Suprapubic skin (tissue), 4 donors: Measurements from ENCODE around the gene GALNT9. TPM values are rescaled to one million over a fixed set of nuclear protein-coding genes. Genes with fewer than 3 reads are reported as not detected.

Source experiments
- DNase-seq, 2 donors: peaks; one replicate each; pipeline ENCODE4 v3.0.0-alpha.2; 2019; ENCODE audit warnings: low spot score in 2 of 2
- H3K27ac ChIP-seq: fragments of 200-600 bp; sonication (generic); one replicate; pipeline ENCODE4 v1.5.1; 2019
- H3K27me3 ChIP-seq: fragments of 200-600 bp; sonication (generic); one replicate; pipeline ENCODE4 v1.5.1; 2019
- H3K36me3 ChIP-seq: fragments of 200-600 bp; sonication (generic); one replicate; pipeline ENCODE4 v1.5.1; 2019
- H3K4me1 ChIP-seq: fragments of 200-600 bp; sonication (generic); one replicate; pipeline ENCODE4 v1.5.1; 2019
- H3K4me3 ChIP-seq: fragments of 200-600 bp; sonication (generic); one replicate; pipeline ENCODE4 v1.5.1; 2019; ENCODE audit warnings: mild to moderate bottlenecking
- H3K9me3 ChIP-seq: fragments of 200-600 bp; sonication (generic); one replicate; pipeline ENCODE4 v1.5.1; 2019
- EP300 ChIP-seq: sonication (generic); formaldehyde crosslinking; IDR thresholded peaks from one replicate; pipeline ENCODE4 v1.6.1; 2017; ENCODE audit warnings: antibody characterized with exemption
- POLR2A ChIP-seq, 2 donors: fragments of 450-650 bp; IDR thresholded peaks; one replicate each; pipeline ENCODE4 v1.6.1; 2017; ENCODE audit warnings: antibody characterized with exemption in 2 of 2, mild to moderate bottlenecking in 2 of 2, moderate library complexity in 2 of 2
- POLR2AphosphoS5 ChIP-seq, 3 donors: sonication (generic); formaldehyde crosslinking; IDR thresholded peaks; one replicate each; pipeline ENCODE4 v1.6.1; 2017; ENCODE audit warnings: antibody characterized with exemption in 3 of 3
- WGBS: methylation state at CpG from one replicate; pipeline ENCODE4 v1.1.5; 2018; 5-methylcytosine and 5-hydroxymethylcytosine counted together
- total RNA-seq, 4 donors: library from RNA; depleted of rRNA; stranded (reverse); fragments of >200 nt; gene quantifications; one replicate each; pipeline ENCODE4 v1.1.0, GENCODE V29; 2016
- TF ChIP-seq, protein P1 (sequence below), 2 donors: fragments of 200-600 bp in 1 of 2; fragments of 450-650 bp in 1 of 2; sonication (generic) in 1 of 2; IDR thresholded peaks; one replicate each; pipeline ENCODE4 v1.5.1; 2016 to 2019; ENCODE audit warnings: antibody characterized with exemption in 2 of 2, mild to moderate bottlenecking in 1 of 2, moderate library complexity in 1 of 2

Gene GALNT9
- total RNA-seq, 4 donors from 2014 or later: not detected

DNA sequence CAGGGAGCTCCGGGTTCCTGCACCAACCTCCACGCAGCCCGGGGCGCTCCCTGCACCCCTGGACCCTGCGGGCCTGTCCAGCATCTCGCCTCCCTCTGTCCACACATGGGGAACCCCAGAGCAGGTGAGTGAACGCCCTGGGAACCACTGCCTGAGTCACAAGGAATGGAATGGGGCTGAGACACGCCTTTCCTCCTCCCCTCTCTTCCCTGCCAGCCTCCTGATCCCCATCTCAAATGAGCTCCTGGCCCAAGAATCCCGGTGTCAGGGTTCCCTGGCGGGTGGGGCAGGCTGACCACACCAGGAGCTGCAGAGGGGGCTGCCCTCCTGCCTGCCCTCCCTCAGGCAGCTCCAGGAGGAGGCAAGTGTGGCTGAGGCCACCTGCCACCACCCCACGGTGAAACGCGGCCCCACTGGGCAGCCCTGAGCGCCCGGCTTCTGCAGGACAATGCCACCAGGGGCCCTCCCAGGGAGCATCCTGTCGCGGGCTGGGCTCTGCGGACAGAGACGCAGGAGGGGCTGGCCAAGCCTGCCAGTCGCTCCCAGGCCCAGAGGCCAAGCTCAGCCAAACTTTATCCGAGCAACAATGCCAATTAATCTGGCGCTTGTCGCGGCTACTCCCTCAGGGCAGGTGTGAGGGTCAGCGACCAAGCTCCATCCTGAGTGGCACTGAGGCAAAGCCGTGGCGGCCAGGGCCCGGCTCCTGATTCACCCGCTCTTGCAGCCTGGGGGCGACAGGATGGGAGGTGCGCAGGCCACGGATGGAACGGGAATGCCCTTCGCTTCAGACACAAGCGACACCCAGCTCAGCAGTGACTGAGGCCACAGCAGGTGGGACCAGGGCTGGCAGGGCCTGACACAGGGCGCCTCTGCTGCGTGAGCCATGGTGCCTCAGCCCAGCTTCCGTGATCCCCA is 44.3 kb downstream of the GALNT9 start:
- TF ChIP-seq EP300 (no peak), POLR2AphosphoS5 (IDR thresholded peaks at IDR 0.05) (no peak), POLR2A (IDR thresholded peaks at IDR 0.05) (no peak)
- TF ChIP-seq, protein P1, sequence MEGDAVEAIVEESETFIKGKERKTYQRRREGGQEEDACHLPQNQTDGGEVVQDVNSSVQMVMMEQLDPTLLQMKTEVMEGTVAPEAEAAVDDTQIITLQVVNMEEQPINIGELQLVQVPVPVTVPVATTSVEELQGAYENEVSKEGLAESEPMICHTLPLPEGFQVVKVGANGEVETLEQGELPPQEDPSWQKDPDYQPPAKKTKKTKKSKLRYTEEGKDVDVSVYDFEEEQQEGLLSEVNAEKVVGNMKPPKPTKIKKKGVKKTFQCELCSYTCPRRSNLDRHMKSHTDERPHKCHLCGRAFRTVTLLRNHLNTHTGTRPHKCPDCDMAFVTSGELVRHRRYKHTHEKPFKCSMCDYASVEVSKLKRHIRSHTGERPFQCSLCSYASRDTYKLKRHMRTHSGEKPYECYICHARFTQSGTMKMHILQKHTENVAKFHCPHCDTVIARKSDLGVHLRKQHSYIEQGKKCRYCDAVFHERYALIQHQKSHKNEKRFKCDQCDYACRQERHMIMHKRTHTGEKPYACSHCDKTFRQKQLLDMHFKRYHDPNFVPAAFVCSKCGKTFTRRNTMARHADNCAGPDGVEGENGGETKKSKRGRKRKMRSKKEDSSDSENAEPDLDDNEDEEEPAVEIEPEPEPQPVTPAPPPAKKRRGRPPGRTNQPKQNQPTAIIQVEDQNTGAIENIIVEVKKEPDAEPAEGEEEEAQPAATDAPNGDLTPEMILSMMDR (IDR thresholded peaks at IDR 0.05): no peak
- Histone ChIP-seq H3K9me3 (no peaks in the 10 kb centered on the region), H3K4me1 (peaks cover 15% of the 10 kb centered on the region), H3K4me3 (no peak overlapping the region), H3K27ac (no peak overlapping the region), H3K36me3 (no peaks in the 10 kb centered on the region), H3K27me3 (peaks cover 86% of the 10 kb centered on the region)
- DNase-seq: no peak
- WGBS: 49% methylated on average over 3 of the region's 38 CpGs

DNA sequence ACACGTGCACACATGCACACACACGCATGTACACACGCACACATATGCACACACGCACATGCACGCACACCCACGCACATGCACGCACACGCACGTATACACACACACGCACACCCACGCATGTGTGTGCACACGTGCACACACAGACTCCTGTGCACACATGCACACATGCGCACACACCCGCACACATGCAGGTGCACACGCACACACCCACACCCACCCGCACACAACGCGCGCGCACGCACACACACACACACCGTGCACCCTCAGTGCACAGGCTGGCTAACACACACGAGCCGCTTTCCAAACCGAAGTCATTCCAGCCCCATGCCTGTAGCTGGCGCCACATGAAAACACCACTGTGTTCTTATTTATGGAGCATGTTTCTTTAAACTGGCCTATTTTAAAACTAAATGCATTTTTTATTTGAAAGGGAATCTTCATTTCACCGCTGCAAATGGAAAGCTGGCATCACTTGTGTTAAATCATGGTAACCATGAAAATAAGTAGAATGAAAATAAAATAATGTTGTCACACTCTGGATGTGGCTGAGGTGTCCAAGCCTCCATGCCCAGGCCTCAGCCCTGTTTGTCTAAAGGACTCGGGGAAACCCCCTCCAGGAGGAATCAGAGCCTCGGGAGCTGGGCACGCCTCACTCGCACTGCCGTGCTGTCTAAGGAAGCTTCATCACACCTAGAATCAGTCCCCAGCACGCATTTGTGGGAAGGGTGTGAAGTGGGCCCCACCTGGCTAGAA is 45.1 kb downstream of the GALNT9 start:
- no peaks in the 10 kb centered on the region for H3K9me3 ChIP-seq
- TF ChIP-seq, protein P1 (IDR thresholded peaks at IDR 0.05): no peak
- no peak for TF ChIP-seq EP300
- TF ChIP-seq POLR2AphosphoS5 (IDR thresholded peaks at IDR 0.05): no peak
- TF ChIP-seq POLR2A (IDR thresholded peaks at IDR 0.05): no peak
- no peaks in the 10 kb centered on the region for H3K36me3 ChIP-seq
- H3K4me3 ChIP-seq: no peak overlapping the region
- H3K27ac ChIP-seq: no peak overlapping the region
- H3K4me1 ChIP-seq: peaks cover 15% of the 10 kb centered on the region
- peaks cover 92% of the 10 kb centered on the region for H3K27me3 ChIP-seq
- WGBS: 60% methylated on average over 32 of the region's 33 CpGs
- DNase-seq: no peak

DNA sequence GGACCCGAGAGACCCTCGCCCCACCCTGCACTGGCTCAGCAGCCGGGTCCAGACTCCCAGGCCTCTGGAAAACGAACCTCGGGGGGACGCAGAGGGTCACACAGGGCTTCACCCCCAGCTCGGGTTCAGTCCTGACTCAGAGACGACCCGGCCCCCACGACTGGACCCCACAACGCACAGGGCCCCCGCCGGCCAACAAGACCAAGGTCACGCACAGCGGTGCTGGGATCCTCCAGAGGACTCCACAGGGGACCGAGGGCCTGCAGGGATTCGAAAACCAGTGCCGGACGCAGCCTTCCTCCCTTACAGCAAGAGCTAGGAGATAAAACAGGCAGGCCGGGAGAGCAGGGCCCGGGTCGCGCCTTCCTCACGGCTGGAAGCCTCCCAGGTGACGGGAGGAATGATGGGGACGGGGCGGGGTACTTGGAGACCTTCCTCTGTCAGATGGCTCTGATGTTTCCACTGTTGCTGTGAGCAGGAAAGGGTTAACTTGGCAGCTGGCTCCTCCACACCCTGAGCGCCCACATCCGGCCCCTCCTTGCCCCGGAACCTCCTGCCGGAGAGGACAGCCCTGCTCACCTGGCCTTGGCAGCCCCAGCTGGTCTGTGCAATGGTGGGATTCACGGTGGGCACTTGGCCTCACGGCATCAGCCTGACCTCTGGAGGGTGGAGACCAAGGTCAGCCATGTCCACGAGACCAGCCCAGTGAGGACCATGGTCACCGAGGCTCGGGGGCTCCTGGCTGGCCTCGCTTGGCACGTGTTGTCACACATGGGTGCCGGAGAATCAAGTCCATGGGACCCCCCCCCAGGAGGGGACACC is 46.2 kb downstream of the GALNT9 start:
- Histone ChIP-seq H3K4me3 (no peak overlapping the region), H3K4me1 (peaks cover 15% of the 10 kb centered on the region), H3K9me3 (no peaks in the 10 kb centered on the region), H3K36me3 (no peaks in the 10 kb centered on the region), H3K27ac (no peak overlapping the region), H3K27me3 (peaks cover 92% of the 10 kb centered on the region)
- WGBS: 38% methylated on average over 14 of the region's 39 CpGs
- DNase-seq: no peak
- TF ChIP-seq POLR2A (IDR thresholded peaks at IDR 0.05) (no peak), POLR2AphosphoS5 (IDR thresholded peaks at IDR 0.05) (no peak), EP300 (no peak)
- TF ChIP-seq, protein P1 (IDR thresholded peaks at IDR 0.05): no peak

DNA sequence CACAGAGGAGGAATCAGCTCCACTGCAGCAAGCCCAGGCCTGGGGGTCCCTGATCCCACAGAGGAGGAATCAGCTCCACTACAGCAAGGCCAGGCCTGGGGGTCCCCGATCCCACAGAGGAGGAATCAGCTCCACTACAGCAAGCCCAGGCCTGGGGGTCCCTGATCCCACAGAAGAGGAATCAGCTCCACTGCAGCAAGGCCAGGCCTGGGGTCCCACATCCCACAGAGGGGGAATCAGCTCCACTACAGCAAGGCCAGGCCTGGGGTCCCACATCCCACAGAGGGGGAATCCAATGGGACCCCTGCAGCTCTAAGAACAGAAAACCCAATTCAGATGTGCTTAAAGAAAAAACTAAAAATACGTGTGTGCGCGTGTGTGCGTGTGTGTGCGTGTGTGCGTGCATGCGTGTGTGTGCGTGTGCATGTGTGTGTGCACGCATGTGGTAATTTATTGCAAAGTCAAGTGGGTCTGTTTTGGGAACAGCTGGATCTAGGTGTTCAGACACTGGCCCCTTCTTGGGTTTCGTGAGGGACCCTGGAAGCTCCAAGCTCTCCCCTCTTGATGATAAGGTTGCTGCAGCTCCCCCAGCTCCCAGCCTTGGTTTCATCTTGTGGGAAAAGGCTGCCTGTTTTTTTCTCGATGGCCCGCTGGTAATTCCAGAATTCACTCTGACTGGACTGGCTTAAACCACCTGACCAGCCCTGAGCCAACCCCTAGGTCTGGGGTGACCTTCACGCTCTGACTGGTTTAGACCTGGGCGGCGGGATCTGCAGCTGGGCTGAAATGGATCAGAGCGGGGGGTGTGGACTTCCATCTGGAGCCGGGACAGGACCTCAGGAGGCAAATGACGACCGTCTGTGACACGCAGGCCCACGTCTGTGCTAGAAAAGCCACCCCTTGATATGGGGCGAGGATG is 47.1 kb downstream of the GALNT9 start:
- H3K9me3 ChIP-seq: no peaks in the 10 kb centered on the region
- H3K36me3 ChIP-seq: no peaks in the 10 kb centered on the region
- peaks cover 92% of the 10 kb centered on the region for H3K27me3 ChIP-seq
- H3K4me1 ChIP-seq: peaks cover 24% of the 10 kb centered on the region
- no peak for DNase-seq
- WGBS: 92% methylated on average over 19 of the region's 23 CpGs
- no peak overlapping the region for H3K4me3 ChIP-seq
- H3K27ac ChIP-seq: no peak overlapping the region
- TF ChIP-seq POLR2AphosphoS5 (IDR thresholded peaks at IDR 0.05) (no peak), POLR2A (IDR thresholded peaks at IDR 0.05) (no peak), EP300 (no peak)
- TF ChIP-seq, protein P1 (IDR thresholded peaks at IDR 0.05): no peak
